ENCODE results near the gene EFEMP2.
A peak's percentile ranks its signal among the peaks of the same experiment; 100 is the strongest.

EFEMP2 gene

GRCh38 chr11:65860278-65861164 is 12.1 kb downstream of the EFEMP2 start, which contains the start of gene MUS81:
MUS81 (plus strand) TSS chr11:65860433; CDS start chr11:65860754, 321 bp downstream.
- Histone ChIP-seq H3K4ac (ENCODE audit: low read depth, low read length) (peak within 1 kb of the TSS; percentile 90), H2BK5ac (ENCODE audit: low read depth, low read length, poor library complexity) (peak within 1 kb of the TSS; percentile 90)

GRCh38 chr11:65859812-65860277 is 12.8 kb downstream of the EFEMP2 start:
- Histone ChIP-seq H3K79me1 (ENCODE audit: low read length) (peaks cover 30% of the 10 kb centered on the region), H3K27ac (ENCODE audit: low read depth, low read length) (peak overlapping the region; percentile 95), H3K14ac (ENCODE audit: low read length) (peak overlapping the region; percentile 94), H3K4me2 (ENCODE audit: low read length) (peak overlapping the region; percentile 83), H3K36me3 (ENCODE audit: control insufficient read depth in 1 of 2, insufficient read depth in 2 of 2, low read length in 2 of 2) (peaks cover 52 to 53% of the 10 kb centered on the region in 2 experiments), H3K23ac (ENCODE audit: low read length) (no peak overlapping the region), H3K79me2 (ENCODE audit: control insufficient read depth, insufficient read depth, low read length, poor library complexity) (peaks cover 35% of the 10 kb centered on the region), H3K9ac (ENCODE audit: low read length) (peak overlapping the region; percentile 57), H3K4me1 (ENCODE audit: control insufficient read depth in 1 of 2, insufficient read depth in 2 of 2, low read length in 2 of 2) (peaks cover 17 to 18% of the 10 kb centered on the region in 2 experiments), H4K12ac (ENCODE audit: low read depth, low read length) (peak overlapping the region; percentile 88), H2BK12ac (ENCODE audit: low read length) (peak overlapping the region; percentile 29), H3K18ac (ENCODE audit: low read length) (peak overlapping the region; percentile 83), H2AFZ (ENCODE audit: insufficient read depth, low read length, poor library complexity) (peak overlapping the region; percentile 70), H4K91ac (ENCODE audit: low read depth, low read length) (peak overlapping the region; percentile 97), H3K27me3 (ENCODE audit: insufficient read depth, low read length) (no peaks in the 10 kb centered on the region), H3K4me3 (ENCODE audit: low read depth, low read length) (peak overlapping the region; percentile 93), H3K9me3 (ENCODE audit: insufficient read depth, low read depth, low read length) (no peaks in the 10 kb centered on the region), H2BK120ac (ENCODE audit: insufficient read depth, low read length, poor library complexity) (peak overlapping the region; percentile 91), H4K8ac (ENCODE audit: low read depth, low read length) (peak overlapping the region; percentile 95), H2AK5ac (ENCODE audit: low read length) (peak overlapping the region; percentile 88), H2BK5ac (ENCODE audit: low read depth, low read length, poor library complexity) (peak overlapping the region; percentile 90), H3K4ac (ENCODE audit: low read depth, low read length) (peak overlapping the region; percentile 70)
- WGBS (ENCODE audit: extremely low coverage, insufficient coverage, insufficient read length), result no CpG with 5 or more reads among the region's 16 CpGs
- DNase-seq, result no peak

More at GRCh38 chr11:65860278-65861164, 12.1 kb downstream of the EFEMP2 start, which contains the start of gene MUS81:
- peak within 1 kb of the TSS; percentile 84 for H3K18ac ChIP-seq (ENCODE audit: low read length)
- H2AFZ ChIP-seq (ENCODE audit: insufficient read depth, low read length, poor library complexity), result peak within 1 kb of the TSS; percentile 70
- WGBS (ENCODE audit: extremely low coverage, insufficient coverage, insufficient read length), result no CpG with 5 or more reads among the region's 78 CpGs
- peak within 1 kb of the TSS; percentile 88 for H4K12ac ChIP-seq (ENCODE audit: low read depth, low read length)
- peaks cover 52 to 53% of the 10 kb centered on the region in 2 experiments for H3K36me3 ChIP-seq (ENCODE audit: control insufficient read depth in 1 of 2, insufficient read depth in 2 of 2, low read length in 2 of 2)
- H3K79me1 ChIP-seq (ENCODE audit: low read length), result peaks cover 30% of the 10 kb centered on the region
- H2AK5ac ChIP-seq (ENCODE audit: low read length), result peak within 1 kb of the TSS; percentile 91
- H3K9me3 ChIP-seq (ENCODE audit: insufficient read depth, low read depth, low read length), result no peaks in the 10 kb centered on the region
- H2BK120ac ChIP-seq (ENCODE audit: insufficient read depth, low read length, poor library complexity), result peak within 1 kb of the TSS; percentile 91
- no peak within 1 kb of the TSS for H3K23ac ChIP-seq (ENCODE audit: low read length)
- peak; percentile 93 to 97 for DNase-seq
- peak within 1 kb of the TSS; percentile 95 for H4K8ac ChIP-seq (ENCODE audit: low read depth, low read length)
- no peaks in the 10 kb centered on the region for H3K27me3 ChIP-seq (ENCODE audit: insufficient read depth, low read length)
- H3K9ac ChIP-seq (ENCODE audit: low read length), result peak within 1 kb of the TSS; percentile 95
- peak within 1 kb of the TSS; percentile 97 for H4K91ac ChIP-seq (ENCODE audit: low read depth, low read length)
- peak within 1 kb of the TSS; percentile 87 for H3K4me2 ChIP-seq (ENCODE audit: low read length)
- H2BK12ac ChIP-seq (ENCODE audit: low read length), result peak within 1 kb of the TSS; percentile 29
- peak within 1 kb of the TSS; percentile 94 for H3K14ac ChIP-seq (ENCODE audit: low read length)
- peaks cover 35% of the 10 kb centered on the region for H3K79me2 ChIP-seq (ENCODE audit: control insufficient read depth, insufficient read depth, low read length, poor library complexity)
- H3K27ac ChIP-seq (ENCODE audit: low read depth, low read length), result peak within 1 kb of the TSS; percentile 95
- peak within 1 kb of the TSS; percentile 93 for H3K4me3 ChIP-seq (ENCODE audit: low read depth, low read length)
- H3K4me1 ChIP-seq (ENCODE audit: control insufficient read depth in 1 of 2, insufficient read depth in 2 of 2, low read length in 2 of 2), result peaks cover 17 to 18% of the 10 kb centered on the region in 2 experiments

GRCh38 chr11:65859095-65859811 is 13.3 kb downstream of the EFEMP2 start:
- Histone ChIP-seq H3K4me2 (ENCODE audit: low read length) (peak overlapping the region; percentile 87), H3K27me3 (ENCODE audit: insufficient read depth, low read length) (no peaks in the 10 kb centered on the region), H3K9me3 (ENCODE audit: insufficient read depth, low read depth, low read length) (peaks cover 2% of the 10 kb centered on the region), H3K79me1 (ENCODE audit: low read length) (peaks cover 30% of the 10 kb centered on the region), H2BK120ac (ENCODE audit: insufficient read depth, low read length, poor library complexity) (peak overlapping the region; percentile 91), H4K8ac (ENCODE audit: low read depth, low read length) (peak overlapping the region; percentile 95), H3K36me3 (ENCODE audit: control insufficient read depth in 1 of 2, insufficient read depth in 2 of 2, low read length in 2 of 2) (peaks cover 52 to 53% of the 10 kb centered on the region in 2 experiments), H3K14ac (ENCODE audit: low read length) (peak overlapping the region; percentile 94), H3K23ac (ENCODE audit: low read length) (no peak overlapping the region), H4K12ac (ENCODE audit: low read depth, low read length) (peak overlapping the region; percentile 88), H3K4me3 (ENCODE audit: low read depth, low read length) (peak overlapping the region; percentile 93), H3K4me1 (ENCODE audit: control insufficient read depth in 1 of 2, insufficient read depth in 2 of 2, low read length in 2 of 2) (peaks cover 17 to 18% of the 10 kb centered on the region in 2 experiments), H2AK5ac (ENCODE audit: low read length) (peak overlapping the region; percentile 88), H3K9ac (ENCODE audit: low read length) (peak overlapping the region; percentile 89), H3K79me2 (ENCODE audit: control insufficient read depth, insufficient read depth, low read length, poor library complexity) (peaks cover 35% of the 10 kb centered on the region), H3K27ac (ENCODE audit: low read depth, low read length) (peak overlapping the region; percentile 95), H2BK12ac (ENCODE audit: low read length) (peak overlapping the region; percentile 29), H3K18ac (ENCODE audit: low read length) (peak overlapping the region; percentile 83), H2BK5ac (ENCODE audit: low read depth, low read length, poor library complexity) (peak overlapping the region; percentile 90), H3K4ac (ENCODE audit: low read depth, low read length) (no peak overlapping the region), H2AFZ (ENCODE audit: insufficient read depth, low read length, poor library complexity) (peak overlapping the region; percentile 70), H4K91ac (ENCODE audit: low read depth, low read length) (peak overlapping the region; percentile 97)
- DNase-seq, result peak; percentile 98 to 99
- no CpG with 5 or more reads among the region's 46 CpGs for WGBS (ENCODE audit: extremely low coverage, insufficient coverage, insufficient read length)

- H3K4me1 ChIP-seq (ENCODE audit: control insufficient read depth in 1 of 2, insufficient read depth in 2 of 2, low read length in 2 of 2), result peaks cover 17 to 18% of the 10 kb centered on the region in 2 experiments
- no peak overlapping the region for H2BK12ac ChIP-seq (ENCODE audit: low read length)
- H3K36me3 ChIP-seq (ENCODE audit: control insufficient read depth in 1 of 2, insufficient read depth in 2 of 2, low read length in 2 of 2), result peaks cover 52 to 53% of the 10 kb centered on the region in 2 experiments
- H3K4me2 ChIP-seq (ENCODE audit: low read length), result peak overlapping the region; percentile 87
- peak overlapping the region; percentile 89 for H3K9ac ChIP-seq (ENCODE audit: low read length)
- peaks cover 35% of the 10 kb centered on the region for H3K79me2 ChIP-seq (ENCODE audit: control insufficient read depth, insufficient read depth, low read length, poor library complexity)
- H3K4ac ChIP-seq (ENCODE audit: low read depth, low read length), result no peak overlapping the region
- no peak overlapping the region for H2AK5ac ChIP-seq (ENCODE audit: low read length)
- H3K27me3 ChIP-seq (ENCODE audit: insufficient read depth, low read length), result no peaks in the 10 kb centered on the region
- no peak overlapping the region for H3K18ac ChIP-seq (ENCODE audit: low read length)
- peak overlapping the region; percentile 51 for H3K4me3 ChIP-seq (ENCODE audit: low read depth, low read length)
- H3K9me3 ChIP-seq (ENCODE audit: insufficient read depth, low read depth, low read length), result peaks cover 2% of the 10 kb centered on the region
- H3K14ac ChIP-seq (ENCODE audit: low read length), result peak overlapping the region; percentile 25
- peaks cover 30% of the 10 kb centered on the region for H3K79me1 ChIP-seq (ENCODE audit: low read length)
- no CpG with 5 or more reads among the region's 10 CpGs for WGBS (ENCODE audit: extremely low coverage, insufficient coverage, insufficient read length)
- no peak overlapping the region for H3K23ac ChIP-seq (ENCODE audit: low read length)
- peak overlapping the region; percentile 32 for H2AFZ ChIP-seq (ENCODE audit: insufficient read depth, low read length, poor library complexity)
- DNase-seq, result peak in 1 of 2 donors; percentile 48
- H4K12ac ChIP-seq (ENCODE audit: low read depth, low read length), result no peak overlapping the region
- peak overlapping the region; percentile 33 for H4K91ac ChIP-seq (ENCODE audit: low read depth, low read length)
- peak overlapping the region; percentile 77 for H3K27ac ChIP-seq (ENCODE audit: low read depth, low read length)
- H4K8ac ChIP-seq (ENCODE audit: low read depth, low read length), result peak overlapping the region; percentile 7
- H2BK5ac ChIP-seq (ENCODE audit: low read depth, low read length, poor library complexity), result peak overlapping the region; percentile 71
- peak overlapping the region; percentile 3 for H2BK120ac ChIP-seq (ENCODE audit: insufficient read depth, low read length, poor library complexity)
Observed at GRCh38 chr11:65858681-65859087, 13.9 kb downstream of the EFEMP2 start.
